Measurements from ENCODE around the gene FAM161A. TPM values are rescaled to one million over a fixed set of nuclear protein-coding genes. Genes with fewer than 3 reads are reported as not detected.
"Not testable (repeated sequence)": the region's sequence is repeated elsewhere in the genome, so short reads cannot be mapped to it uniquely, and the experiment has no call there.

FAM161A gene
- total RNA-seq, 1 donor from 2014 or later, result 0.75 TPM

- ATAC-seq (no peak), DNase-seq (ENCODE audit: low spot score) (no peak)
Observed at GRCh38 chr2:61841286-61841685, 12.6 kb downstream of the FAM161A start.

GRCh38 chr2:61834893-61835292 lies 19.0 kb downstream of the FAM161A start:
- ATAC-seq (no peak), DNase-seq (ENCODE audit: low spot score) (no peak)

GRCh38 chr2:61833971-61834370 lies 19.9 kb downstream of the FAM161A start:
- DNase-seq (ENCODE audit: low spot score) (no peak), ATAC-seq (no peak)

GRCh38 chr2:61832183-61832841 lies 21.5 kb downstream of the FAM161A start:
- ATAC-seq, result no peak
- DNase-seq (ENCODE audit: low spot score), result no peak

GRCh38 chr2:61822255-61822654 lies 31.6 kb downstream of the FAM161A start:
- DNase-seq (ENCODE audit: low spot score) (no peak), ATAC-seq (no peak)

- no peak for DNase-seq (ENCODE audit: low spot score)
- ATAC-seq, result no peak
Observed at GRCh38 chr2:61816480-61817355, 37.1 kb downstream of the FAM161A start.

- ATAC-seq (no peak), DNase-seq (ENCODE audit: low spot score) (no peak)
Observed at GRCh38 chr2:61814539-61815160, 39.2 kb downstream of the FAM161A start.

- not testable (repeated sequence) for ATAC-seq
Observed at GRCh38 chr2:61813314-61813713, 40.5 kb downstream of the FAM161A start.

GRCh38 chr2:61811821-61812220 lies 42.0 kb downstream of the FAM161A start:
- ATAC-seq, result no peak
- DNase-seq (ENCODE audit: low spot score), result no peak

More at GRCh38 chr2:61813314-61813713, 40.5 kb downstream of the FAM161A start:
- DNase-seq (ENCODE audit: low spot score), result not testable (repeated sequence)

- ATAC-seq; DNase-seq (ENCODE audit: low spot score): not testable (repeated sequence)
Observed at GRCh38 chr2:61810203-61810602, 43.7 kb downstream of the FAM161A start.

GRCh38 chr2:61808693-61809092 lies 45.2 kb downstream of the FAM161A start:
- ATAC-seq; DNase-seq (ENCODE audit: low spot score): not testable (repeated sequence)

GRCh38 chr2:61807036-61807757 lies 46.7 kb downstream of the FAM161A start:
- no peak for DNase-seq (ENCODE audit: low spot score)
- no peak for ATAC-seq

- no peak for ATAC-seq
Observed at GRCh38 chr2:61802548-61802947, 51.3 kb downstream of the FAM161A start.

GRCh38 chr2:61799099-61799498 lies 54.8 kb downstream of the FAM161A start:
- DNase-seq (ENCODE audit: low spot score), result no peak
- no peak for ATAC-seq

More at GRCh38 chr2:61802548-61802947, 51.3 kb downstream of the FAM161A start:
- no peak for DNase-seq (ENCODE audit: low spot score)

- DNase-seq (ENCODE audit: low spot score); ATAC-seq: not testable (repeated sequence)
Observed at GRCh38 chr2:61797446-61797845, 56.4 kb downstream of the FAM161A start.

GRCh38 chr2:61795408-61795807 lies 58.5 kb downstream of the FAM161A start:
- ATAC-seq, result no peak
- no peak for DNase-seq (ENCODE audit: low spot score)

GRCh38 chr2:61793389-61793836 lies 60.4 kb downstream of the FAM161A start:
- DNase-seq (ENCODE audit: low spot score) (peak; percentile 53), ATAC-seq (peak; percentile 89)

GRCh38 chr2:61792355-61792890 lies 61.4 kb downstream of the FAM161A start:
- DNase-seq (ENCODE audit: low spot score) (no peak), ATAC-seq (no peak)

- DNase-seq (ENCODE audit: low spot score) (no peak), ATAC-seq (no peak)
Observed at GRCh38 chr2:61789807-61790602, 63.9 kb downstream of the FAM161A start.

Data from left lobe of liver (tissue), 2 donors.